SHP77 treated with DMSO at 0.1 percent for 48 hours (cell line): ENCODE measurements around the gene DGCR6.
"Not testable (repeated sequence)": the region's sequence is repeated elsewhere in the genome, so short reads cannot be mapped to it uniquely, and the experiment has no call there.

Experiments used
- DNase-seq: peaks from one replicate; lab custom pipeline; 2025; lab: John Stamatoyannopoulos, UW

The DGCR6 gene

GRCh38 chr22:18905540-18906409 is at the start of gene DGCR6:
DGCR6 (plus strand) TSS chr22:18906320; CDS start chr22:18906375, 55 bp downstream.
- DNase-seq: no peak

GRCh38 chr22:18859314-18859713 is 46.8 kb upstream of the DGCR6 start:
- DNase-seq: not testable (repeated sequence)

GRCh38 chr22:18881260-18881659 is 24.9 kb upstream of the DGCR6 start:
- DNase-seq: not testable (repeated sequence)

- not testable (repeated sequence) for DNase-seq
Measured at GRCh38 chr22:18884465-18884864, 21.7 kb upstream of the DGCR6 start.

- no peak for DNase-seq
Measured at GRCh38 chr22:18888115-18888514, 18.0 kb upstream of the DGCR6 start.

- not testable (repeated sequence) for DNase-seq
Measured at GRCh38 chr22:18890510-18891192, 15.5 kb upstream of the DGCR6 start.

GRCh38 chr22:18893775-18894174 is 12.3 kb upstream of the DGCR6 start:
- not testable (repeated sequence) for DNase-seq

- DNase-seq: not testable (repeated sequence)
Measured at GRCh38 chr22:18896037-18896657, 10.0 kb upstream of the DGCR6 start.

GRCh38 chr22:18906410-18906745 is 258 bp downstream of the DGCR6 start:
- not testable (repeated sequence) for DNase-seq

- no peak for DNase-seq
Measured at GRCh38 chr22:18906896-18907295, 776 bp downstream of the DGCR6 start.

GRCh38 chr22:18909556-18909955 is 3.4 kb downstream of the DGCR6 start:
- no peak for DNase-seq

GRCh38 chr22:18911535-18911934 is 5.4 kb downstream of the DGCR6 start:
- DNase-seq: not testable (repeated sequence)

- DNase-seq: not testable (repeated sequence)
Measured at GRCh38 chr22:18912264-18912946, 6.3 kb downstream of the DGCR6 start.

GRCh38 chr22:18914558-18914957 is 8.4 kb downstream of the DGCR6 start:
- not testable (repeated sequence) for DNase-seq

GRCh38 chr22:18915550-18915949 is 9.4 kb downstream of the DGCR6 start:
- DNase-seq: not testable (repeated sequence)

GRCh38 chr22:18917818-18918217 is 11.7 kb downstream of the DGCR6 start:
- not testable (repeated sequence) for DNase-seq

- DNase-seq: not testable (repeated sequence)
Measured at GRCh38 chr22:18920257-18920902, 14.3 kb downstream of the DGCR6 start.

GRCh38 chr22:18925368-18926064 is 19.4 kb downstream of the DGCR6 start:
- DNase-seq: no peak

GRCh38 chr22:18927020-18927419 is 20.9 kb downstream of the DGCR6 start:
- no peak for DNase-seq

GRCh38 chr22:18927573-18927972 is 21.5 kb downstream of the DGCR6 start:
- no peak for DNase-seq

GRCh38 chr22:18929459-18929858 is 23.3 kb downstream of the DGCR6 start:
- no peak for DNase-seq
